K562 (cell line): ENCODE data around the gene SLC26A11. TPM values are rescaled to one million over a fixed set of nuclear protein-coding genes. Genes with fewer than 3 reads are reported as not detected.
A peak's percentile ranks its signal among the peaks of the same experiment; 100 is the strongest.

Source experiments
- CREB1 ChIP-seq, 2 experiments: sonication (generic) in 1 of 2; formaldehyde crosslinking in 1 of 2; IDR thresholded peaks; 2 replicates each; pipeline versions ENCODE4 v1.6.1 to v1.8.0; 2012 to 2022; ENCODE audit warnings: inconsistent platforms in 1 of 2, mild to moderate bottlenecking in 1 of 2, missing genetic modification reagents in 1 of 2, moderate library complexity in 1 of 2
- ETV5 ChIP-seq: sonication (generic); formaldehyde crosslinking; IDR thresholded peaks from 2 replicates; pipeline ENCODE4 v1.4.0; 2020; ENCODE audit warnings: low read depth, mild to moderate bottlenecking, missing genetic modification reagents
- JUN ChIP-seq, 2 experiments: sonication (generic) in 1 of 2; formaldehyde crosslinking in 1 of 2; IDR thresholded peaks; 2 replicates each; pipeline versions ENCODE4 v1.6.1 to v1.8.0; 2012 to 2022; ENCODE audit warnings: borderline replicate concordance in 2 of 2, mild to moderate bottlenecking in 2 of 2, improper control_type of control experiment in 1 of 2, low read depth in 1 of 2, low read length in 1 of 2, missing genetic modification reagents in 1 of 2
- KAT8 ChIP-seq: fragments of 450-650 bp; IDR thresholded peaks from 2 replicates; pipeline ENCODE4 v1.6.1; 2016; ENCODE audit warnings: low read depth, mild to moderate bottlenecking
- MCM5 ChIP-seq: fragments of 450-650 bp; IDR thresholded peaks from 2 replicates; pipeline ENCODE4 v1.6.1; 2016; ENCODE audit warnings: low read depth
- MTA2 ChIP-seq: fragments of 450-650 bp; IDR thresholded peaks from 2 replicates; pipeline ENCODE4 v1.6.1; 2016; ENCODE audit warnings: low read depth
- POLR2A ChIP-seq: fragments of 450-650 bp; conservative IDR thresholded peaks from 2 replicates; pipeline ENCODE4 v1.6.1; 2016
- RBM22 ChIP-seq: fragments of 200-400 bp; formaldehyde crosslinking; IDR thresholded peaks from 2 replicates; pipeline ENCODE4 v1.6.1; 2018; ENCODE audit warnings: low read length, low read depth; ENCODE audit not compliant: poor library complexity, severe bottlenecking
- SLC30A9 ChIP-seq: fragments of 250-450 bp; sonication (Bioruptor Pico); IDR thresholded peaks from 2 replicates; pipeline ENCODE4 v1.8.0; 2022; ENCODE audit warnings: mild to moderate bottlenecking, moderate library complexity
- SOX6 ChIP-seq: fragments of 450-650 bp; IDR thresholded peaks from 2 replicates; pipeline ENCODE4 v1.6.1; 2014; ENCODE audit warnings: mild to moderate bottlenecking
- TFAP4 ChIP-seq: sonication (generic); formaldehyde crosslinking; IDR thresholded peaks from 2 replicates; pipeline ENCODE4 v1.8.0; 2022; ENCODE audit warnings: missing genetic modification reagents, mild to moderate bottlenecking, moderate library complexity, borderline replicate concordance
- ZC3H4 ChIP-seq: sonication (generic); formaldehyde crosslinking; IDR thresholded peaks from 2 replicates; pipeline ENCODE4 v1.9.0; 2021; ENCODE audit warnings: missing genetic modification reagents, borderline replicate concordance
- ZNF354B ChIP-seq: fragments of 250-450 bp; sonication (Bioruptor Pico); IDR thresholded peaks from 2 replicates; pipeline ENCODE4 v1.4.0; 2020
- polyA plus RNA-seq, 8 experiments: library from polyadenylated mRNA; depleted of rRNA in 4 of 8; stranded (reverse) in 5 of 8; unstranded in 3 of 8; fragments of >200 nt; fragmentation: Nextera tagmentation in 2 of 8; fragmentation: Illumina TruSeq in 1 of 8; extraction: Ambion mirVana in 2 of 8; extraction: Trizol in 1 of 8; gene quantifications; 2 replicates each; pipeline versions ENCODE4 v1.2.1 to v1.2.3, GENCODE V29; 2011 to 2014; ENCODE audit warnings: inconsistent platforms in 1 of 8, missing spikeins in 1 of 8
- total RNA-seq, 7 experiments: library from RNA; depleted of rRNA in 6 of 7; stranded (reverse); fragments of >200 nt in 6 of 7; fragmentation: Illumina TruSeq in 2 of 7; extraction: Trizol in 2 of 7; gene quantifications; 2 replicates each; pipeline versions ENCODE4 v1.2.1 to v1.2.3, GENCODE V29; 2011 to 2021; ENCODE audit warnings: low replicate concordance in 1 of 7
- TF ChIP-seq, protein P1 (sequence below): sonication (generic); formaldehyde crosslinking; IDR thresholded peaks from 2 replicates; pipeline ENCODE4 v1.8.0; 2023; ENCODE audit warnings: mild to moderate bottlenecking, missing genetic modification reagents
- TF ChIP-seq, protein P2 (sequence below): fragments of 450-650 bp; formaldehyde crosslinking; IDR thresholded peaks from 2 replicates; pipeline ENCODE4 v1.4.0; 2020; ENCODE audit warnings: mild to moderate bottlenecking, moderate library complexity
- TF ChIP-seq, protein P3 (sequence below): fragments of 250-450 bp; sonication (Bioruptor Pico); IDR thresholded peaks from 2 replicates; pipeline ENCODE4 v1.9.0; 2021; ENCODE audit warnings: mild to moderate bottlenecking

The SLC26A11 gene
- total and polyA plus RNA-seq, 9 of the 15 experiments (the other 6 are each of a cell fraction or from before 2014, with no cell fraction given): 0.06 to 3.1 (median 1.2) TPM; not detected in 1

DNA sequence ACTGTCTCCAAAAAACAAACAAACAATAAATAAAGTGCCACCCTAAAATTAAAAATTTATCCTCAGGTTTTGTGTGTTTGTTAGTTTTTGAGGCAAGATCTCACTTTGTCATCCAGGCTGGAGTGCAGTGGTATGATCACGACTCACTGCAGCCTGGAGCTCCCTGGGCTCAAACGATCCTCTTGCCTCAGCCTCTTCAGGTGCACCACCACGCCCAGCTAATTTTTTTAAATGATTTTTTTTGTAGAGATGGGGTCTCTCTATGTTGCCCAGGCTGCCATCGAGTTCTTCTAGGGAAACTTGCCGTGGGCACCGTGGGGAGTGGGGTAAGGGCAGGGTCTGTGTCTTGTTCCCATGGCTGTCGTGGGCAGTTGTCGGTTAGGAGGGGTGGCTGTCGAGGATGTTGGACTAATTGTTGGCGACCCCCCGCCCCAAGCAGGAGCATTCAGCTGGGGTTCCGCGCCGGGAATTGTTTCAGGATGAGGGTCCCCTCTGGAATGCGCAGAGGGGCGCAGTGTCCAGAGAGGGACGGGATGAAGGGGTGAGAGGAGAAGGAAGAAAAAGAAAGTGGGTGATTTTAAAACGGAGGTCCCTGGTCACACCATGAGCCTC, 39.3 kb downstream of the SLC26A11 start (continued):
- TF ChIP-seq, protein P1, sequence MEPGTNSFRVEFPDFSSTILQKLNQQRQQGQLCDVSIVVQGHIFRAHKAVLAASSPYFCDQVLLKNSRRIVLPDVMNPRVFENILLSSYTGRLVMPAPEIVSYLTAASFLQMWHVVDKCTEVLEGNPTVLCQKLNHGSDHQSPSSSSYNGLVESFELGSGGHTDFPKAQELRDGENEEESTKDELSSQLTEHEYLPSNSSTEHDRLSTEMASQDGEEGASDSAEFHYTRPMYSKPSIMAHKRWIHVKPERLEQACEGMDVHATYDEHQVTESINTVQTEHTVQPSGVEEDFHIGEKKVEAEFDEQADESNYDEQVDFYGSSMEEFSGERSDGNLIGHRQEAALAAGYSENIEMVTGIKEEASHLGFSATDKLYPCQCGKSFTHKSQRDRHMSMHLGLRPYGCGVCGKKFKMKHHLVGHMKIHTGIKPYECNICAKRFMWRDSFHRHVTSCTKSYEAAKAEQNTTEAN (CRISPR knock-in tag): no peak
- TF ChIP-seq SOX6: no peak
- TF ChIP-seq RBM22: no peak
- peak; percentile 61 for TF ChIP-seq POLR2A
- no peak for TF ChIP-seq ETV5
- no peak for TF ChIP-seq KAT8
- no peak for TF ChIP-seq MTA2
- no peak for TF ChIP-seq JUN (IDR thresholded peaks at IDR 0.05; ENCODE audit: borderline replicate concordance, low read depth, low read length)
- no peak for TF ChIP-seq JUN (CRISPR knock-in tag; IDR thresholded peaks at IDR 0.05; ENCODE audit: borderline replicate concordance)
- no peak for TF ChIP-seq SLC30A9 (CRISPR knock-in tag)
- peak; percentile 55; the same call in 1 of the 2 replicates for TF ChIP-seq TFAP4 (CRISPR knock-in tag)
- no peak for TF ChIP-seq CREB1 (IDR thresholded peaks at IDR 0.05)
- TF ChIP-seq CREB1 (CRISPR knock-in tag; IDR thresholded peaks at IDR 0.05): peak; percentile 11; the same call in 1 of the 2 replicates
- TF ChIP-seq, protein P2, sequence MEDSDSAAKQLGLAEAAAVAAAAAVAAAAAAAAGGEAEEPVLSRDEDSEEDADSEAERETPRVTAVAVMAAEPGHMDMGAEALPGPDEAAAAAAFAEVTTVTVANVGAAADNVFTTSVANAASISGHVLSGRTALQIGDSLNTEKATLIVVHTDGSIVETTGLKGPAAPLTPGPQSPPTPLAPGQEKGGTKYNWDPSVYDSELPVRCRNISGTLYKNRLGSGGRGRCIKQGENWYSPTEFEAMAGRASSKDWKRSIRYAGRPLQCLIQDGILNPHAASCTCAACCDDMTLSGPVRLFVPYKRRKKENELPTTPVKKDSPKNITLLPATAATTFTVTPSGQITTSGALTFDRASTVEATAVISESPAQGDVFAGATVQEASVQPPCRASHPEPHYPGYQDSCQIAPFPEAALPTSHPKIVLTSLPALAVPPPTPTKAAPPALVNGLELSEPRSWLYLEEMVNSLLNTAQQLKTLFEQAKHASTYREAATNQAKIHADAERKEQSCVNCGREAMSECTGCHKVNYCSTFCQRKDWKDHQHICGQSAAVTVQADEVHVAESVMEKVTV (CRISPR knock-in tag): no peak
- TF ChIP-seq ZC3H4 (CRISPR knock-in tag): no peak
- TF ChIP-seq ZNF354B: no peak
- TF ChIP-seq, protein P3, sequence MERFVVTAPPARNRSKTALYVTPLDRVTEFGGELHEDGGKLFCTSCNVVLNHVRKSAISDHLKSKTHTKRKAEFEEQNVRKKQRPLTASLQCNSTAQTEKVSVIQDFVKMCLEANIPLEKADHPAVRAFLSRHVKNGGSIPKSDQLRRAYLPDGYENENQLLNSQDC: no peak
- no peak for TF ChIP-seq MCM5
